ENCODE data around the gene SLC11A1.

The SLC11A1 gene

GRCh38 chr2:218445602-218446001 is 63.5 kb downstream of the SLC11A1 start:
- no peaks in the 10 kb centered on the region for H3K4me1 ChIP-seq (ENCODE audit: control insufficient read depth, insufficient read depth, low read length)
- peaks cover 3 to 40% of the 10 kb centered on the region in 2 experiments; a peak in 2 of 3 replicates for H3K36me3 ChIP-seq (ENCODE audit: control insufficient read depth in 2 of 2, insufficient read depth in 1 of 2, low read length in 2 of 2)
- ChIA-PET CTCF (interaction anchor here (0.5 to 0.6 kb wide), 3 partner anchors 26 to 1199 kb away, joined by 3 read pairs; no protein-coding TSS in a partner anchor), POLR2A (no interaction called here)
- H3K27ac ChIP-seq (ENCODE audit: extremely low read depth, low read depth, low read length): no peak overlapping the region
- no peak overlapping the region for H3K4me3 ChIP-seq (ENCODE audit: low read depth, low read length)
- no peaks in the 10 kb centered on the region for H3K9me3 ChIP-seq (ENCODE audit: control insufficient read depth, insufficient read depth, low read depth, low read length)
- TF ChIP-seq ZNF362 (tag by site-specific recombination; IDR thresholded peaks at IDR 0.05): no peak
- TF ChIP-seq ZBTB44 (tag by site-specific recombination; IDR thresholded peaks at IDR 0.05): no peak
- peak; percentile 62; the same call in 1 of the 2 replicates for TF ChIP-seq SP7 (tag by site-specific recombination; IDR thresholded peaks at IDR 0.05)
- no peak for TF ChIP-seq ZNF530 (tag by site-specific recombination; IDR thresholded peaks at IDR 0.05; ENCODE audit: low read depth)
